HepG2 (cell line): ENCODE data around the gene STIMATE. TPM values are rescaled to one million over a fixed set of nuclear protein-coding genes. Genes with fewer than 3 reads are reported as not detected.

Source experiments
- CREM ChIP-seq, 2 experiments: sonication (generic) in 1 of 2; formaldehyde crosslinking in 1 of 2; IDR thresholded peaks; 2 replicates each; pipeline versions ENCODE4 v1.4.0 to v1.6.1; 2016 to 2020; ENCODE audit warnings: antibody characterized with exemption in 1 of 2, mild to moderate bottlenecking in 1 of 2, missing genetic modification reagents in 1 of 2
- FOXA1 ChIP-seq, 2 experiments: fragments of 450-650 bp in 1 of 2; sonication (generic) in 1 of 2; formaldehyde crosslinking in 1 of 2; IDR thresholded peaks; 2 replicates each; pipeline versions ENCODE4 v1.4.0 to v1.6.1; 2016 to 2020; ENCODE audit warnings: missing genetic modification reagents in 1 of 2
- HNRNPL ChIP-seq: fragments of 200-400 bp; formaldehyde crosslinking; IDR thresholded peaks from 2 replicates; pipeline ENCODE4 v1.6.1; 2017; ENCODE audit warnings: mild to moderate bottlenecking, low read depth, low read length
- MYC ChIP-seq: sonication (generic); formaldehyde crosslinking; IDR thresholded peaks from 2 replicates; pipeline ENCODE4 v1.9.0; 2021; ENCODE audit warnings: missing genetic modification reagents, borderline replicate concordance
- POLR2A ChIP-seq, 2 experiments: IDR thresholded peaks; 2 replicates each; pipeline ENCODE4 v1.6.1; 2011; ENCODE audit warnings: low read depth in 2 of 2, low read length in 2 of 2, mild to moderate bottlenecking in 1 of 2, moderate library complexity in 1 of 2; ENCODE audit not compliant: insufficient read depth in 1 of 2
- ZKSCAN8 ChIP-seq: IDR thresholded peaks from 2 replicates; pipeline ENCODE4 v1.6.1; 2016; ENCODE audit warnings: borderline replicate concordance, missing genetic modification reagents, missing compliant biosample characterization
- ZNF432 ChIP-seq: sonication (generic); formaldehyde crosslinking; IDR thresholded peaks from 2 replicates; pipeline ENCODE4 v1.5.0; 2020; ENCODE audit warnings: missing genetic modification reagents, mild to moderate bottlenecking, borderline replicate concordance
- ZNF563 ChIP-seq: sonication (generic); formaldehyde crosslinking; IDR thresholded peaks from 2 replicates; pipeline ENCODE4 v1.8.0; 2022; ENCODE audit warnings: mild to moderate bottlenecking, moderate library complexity, missing genetic modification reagents
- ZNF674 ChIP-seq: sonication (generic); formaldehyde crosslinking; IDR thresholded peaks from 2 replicates; pipeline ENCODE4 v1.5.0; 2020; ENCODE audit warnings: low read depth, mild to moderate bottlenecking, missing genetic modification reagents
- ZSCAN12 ChIP-seq: sonication (generic); formaldehyde crosslinking; IDR thresholded peaks from 2 replicates; pipeline ENCODE4 v1.9.0; 2021; ENCODE audit warnings: mild to moderate bottlenecking, missing genetic modification reagents
- polyA plus RNA-seq, 8 experiments: library from polyadenylated mRNA; depleted of rRNA in 3 of 8; stranded (reverse) in 7 of 8; unstranded in 1 of 8; fragments of >200 nt; fragmentation: Illumina TruSeq in 4 of 8; extraction: Trizol in 4 of 8; gene quantifications; 2 replicates each; pipeline versions ENCODE4 v1.2.1 to v1.2.3, GENCODE V29; 2011 to 2016; ENCODE audit warnings: low read depth in 4 of 8, missing spikeins in 1 of 8, mixed read lengths in 1 of 8; ENCODE audit not compliant: insufficient read depth in 1 of 8
- total RNA-seq, 5 experiments: library from RNA; depleted of rRNA; stranded (reverse); fragments of >200 nt; fragmentation: Illumina TruSeq; extraction: Trizol; gene quantifications; 2 replicates each; pipeline ENCODE4 v1.2.3, GENCODE V29; 2016; ENCODE audit warnings: low read depth in 1 of 5
- TF ChIP-seq, protein P1 (sequence below): IDR thresholded peaks from 2 replicates; pipeline ENCODE4 v1.4.0; 2020; ENCODE audit warnings: mild to moderate bottlenecking, missing genetic modification reagents
- TF ChIP-seq, protein P2 (sequence below): fragments of 450-650 bp; IDR thresholded peaks from 2 replicates; pipeline ENCODE4 v1.6.1; 2016
- TF ChIP-seq, protein P3 (sequence below): sonication (generic); formaldehyde crosslinking; IDR thresholded peaks from 2 replicates; pipeline ENCODE4 v1.5.1; 2020; ENCODE audit warnings: missing genetic modification reagents, mild to moderate bottlenecking, borderline replicate concordance
- TF ChIP-seq, protein P4 (sequence below): sonication (generic); formaldehyde crosslinking; IDR thresholded peaks from 2 replicates; pipeline ENCODE4 v1.8.1; 2023; ENCODE audit warnings: mild to moderate bottlenecking, moderate library complexity, missing genetic modification reagents
- TF ChIP-seq, protein P5 (sequence below): sonication (generic); formaldehyde crosslinking; IDR thresholded peaks from 2 replicates; pipeline ENCODE4 v1.4.0; 2020; ENCODE audit warnings: missing genetic modification reagents
- TF ChIP-seq, protein P6 (sequence below): IDR thresholded peaks from 2 replicates; pipeline ENCODE4 v1.6.1; 2016; ENCODE audit warnings: missing genetic modification reagents, missing compliant biosample characterization
- TF ChIP-seq, protein P7 (sequence below): IDR thresholded peaks from 2 replicates; pipeline ENCODE4 v1.6.1; 2016; ENCODE audit warnings: mild to moderate bottlenecking

The STIMATE gene
- total and polyA plus RNA-seq, 2 of the 13 experiments (the other 11 are each of a cell fraction or from before 2014, with no cell fraction given) = 5.7 to 11.7 TPM

DNA sequence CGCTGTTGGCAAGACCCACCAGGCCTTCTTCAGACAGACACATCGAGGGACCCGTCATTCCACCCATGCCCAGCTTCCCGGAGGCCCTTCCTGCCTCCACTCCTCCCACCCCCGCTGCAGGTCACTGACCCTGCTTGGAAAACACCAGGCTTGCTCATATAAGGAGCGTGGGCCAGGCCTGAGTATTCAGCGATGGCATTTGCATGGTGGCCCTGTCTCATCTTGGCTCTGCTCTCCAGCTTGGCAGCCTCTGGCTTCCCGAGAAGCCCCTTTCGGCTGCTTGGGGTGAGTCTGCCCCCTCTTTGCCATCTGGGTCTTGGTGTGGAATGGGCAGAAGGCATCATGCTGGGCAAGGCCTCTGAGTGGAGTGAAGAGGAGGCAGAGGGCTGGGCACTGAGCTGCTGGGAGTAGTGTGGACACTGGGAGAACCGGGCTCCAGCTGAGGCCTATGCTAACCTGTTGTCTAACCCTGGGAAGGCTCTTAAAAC is 102.7 kb downstream of the STIMATE start, which contains the start of gene ITIH3 (continued):
- TF ChIP-seq, protein P1, sequence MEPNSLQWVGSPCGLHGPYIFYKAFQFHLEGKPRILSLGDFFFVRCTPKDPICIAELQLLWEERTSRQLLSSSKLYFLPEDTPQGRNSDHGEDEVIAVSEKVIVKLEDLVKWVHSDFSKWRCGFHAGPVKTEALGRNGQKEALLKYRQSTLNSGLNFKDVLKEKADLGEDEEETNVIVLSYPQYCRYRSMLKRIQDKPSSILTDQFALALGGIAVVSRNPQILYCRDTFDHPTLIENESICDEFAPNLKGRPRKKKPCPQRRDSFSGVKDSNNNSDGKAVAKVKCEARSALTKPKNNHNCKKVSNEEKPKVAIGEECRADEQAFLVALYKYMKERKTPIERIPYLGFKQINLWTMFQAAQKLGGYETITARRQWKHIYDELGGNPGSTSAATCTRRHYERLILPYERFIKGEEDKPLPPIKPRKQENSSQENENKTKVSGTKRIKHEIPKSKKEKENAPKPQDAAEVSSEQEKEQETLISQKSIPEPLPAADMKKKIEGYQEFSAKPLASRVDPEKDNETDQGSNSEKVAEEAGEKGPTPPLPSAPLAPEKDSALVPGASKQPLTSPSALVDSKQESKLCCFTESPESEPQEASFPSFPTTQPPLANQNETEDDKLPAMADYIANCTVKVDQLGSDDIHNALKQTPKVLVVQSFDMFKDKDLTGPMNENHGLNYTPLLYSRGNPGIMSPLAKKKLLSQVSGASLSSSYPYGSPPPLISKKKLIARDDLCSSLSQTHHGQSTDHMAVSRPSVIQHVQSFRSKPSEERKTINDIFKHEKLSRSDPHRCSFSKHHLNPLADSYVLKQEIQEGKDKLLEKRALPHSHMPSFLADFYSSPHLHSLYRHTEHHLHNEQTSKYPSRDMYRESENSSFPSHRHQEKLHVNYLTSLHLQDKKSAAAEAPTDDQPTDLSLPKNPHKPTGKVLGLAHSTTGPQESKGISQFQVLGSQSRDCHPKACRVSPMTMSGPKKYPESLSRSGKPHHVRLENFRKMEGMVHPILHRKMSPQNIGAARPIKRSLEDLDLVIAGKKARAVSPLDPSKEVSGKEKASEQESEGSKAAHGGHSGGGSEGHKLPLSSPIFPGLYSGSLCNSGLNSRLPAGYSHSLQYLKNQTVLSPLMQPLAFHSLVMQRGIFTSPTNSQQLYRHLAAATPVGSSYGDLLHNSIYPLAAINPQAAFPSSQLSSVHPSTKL = peak; percentile 63; the same call in 1 of the 2 replicates
- TF ChIP-seq ZSCAN12 (no peak), MYC (CRISPR knock-in tag) (0 out of 2 replicates have a peak, but pooled peaks have one; percentile 12), ZNF674 (no peak), POLR2A (IDR thresholded peaks at IDR 0.05; ENCODE audit: insufficient read depth in 1 of 2, low read depth in 2 of 2, low read length in 2 of 2) (peak in 1 of 2 experiments; percentile 66; a peak in 2 of 4 replicates), ZNF432 (CRISPR knock-in tag) (no peak), ZNF563 (CRISPR knock-in tag) (peak; percentile 12; the same call in 1 of the 2 replicates), FOXA1 (IDR thresholded peaks at IDR 0.05) (no peak), FOXA1 (CRISPR knock-in tag; IDR thresholded peaks at IDR 0.05) (0 out of 2 replicates have a peak, but pooled peaks have one; percentile 21), ZKSCAN8 (0 out of 2 replicates have a peak, but pooled peaks have one; percentile 34), CREM (IDR thresholded peaks at IDR 0.05) (peak; percentile 53; the same call in 1 of the 2 replicates), CREM (CRISPR knock-in tag; IDR thresholded peaks at IDR 0.05) (no peak), HNRNPL (peak; percentile 91)
- TF ChIP-seq, protein P2, sequence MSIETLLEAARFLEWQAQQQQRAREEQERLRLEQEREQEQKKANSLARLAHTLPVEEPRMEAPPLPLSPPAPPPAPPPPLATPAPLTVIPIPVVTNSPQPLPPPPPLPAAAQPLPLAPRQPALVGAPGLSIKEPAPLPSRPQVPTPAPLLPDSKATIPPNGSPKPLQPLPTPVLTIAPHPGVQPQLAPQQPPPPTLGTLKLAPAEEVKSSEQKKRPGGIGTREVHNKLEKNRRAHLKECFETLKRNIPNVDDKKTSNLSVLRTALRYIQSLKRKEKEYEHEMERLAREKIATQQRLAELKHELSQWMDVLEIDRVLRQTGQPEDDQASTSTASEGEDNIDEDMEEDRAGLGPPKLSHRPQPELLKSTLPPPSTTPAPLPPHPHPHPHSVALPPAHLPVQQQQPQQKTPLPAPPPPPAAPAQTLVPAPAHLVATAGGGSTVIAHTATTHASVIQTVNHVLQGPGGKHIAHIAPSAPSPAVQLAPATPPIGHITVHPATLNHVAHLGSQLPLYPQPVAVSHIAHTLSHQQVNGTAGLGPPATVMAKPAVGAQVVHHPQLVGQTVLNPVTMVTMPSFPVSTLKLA = no peak
- TF ChIP-seq, protein P3, sequence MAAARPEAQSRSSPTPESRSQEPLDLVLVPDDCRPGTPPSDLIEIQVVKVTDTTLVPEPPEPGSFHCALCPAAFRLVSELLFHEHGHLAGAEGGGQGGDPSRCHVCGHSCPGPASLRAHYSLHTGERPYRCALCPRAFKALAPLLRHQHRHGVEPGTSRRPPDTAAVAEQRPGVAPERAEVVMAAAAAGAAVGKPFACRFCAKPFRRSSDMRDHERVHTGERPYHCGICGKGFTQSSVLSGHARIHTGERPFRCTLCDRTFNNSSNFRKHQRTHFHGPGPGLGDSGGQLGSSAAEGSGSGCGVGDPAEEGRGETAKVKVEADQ (CRISPR knock-in tag) = peak; percentile 35; the same call in 1 of the 2 replicates
- TF ChIP-seq, protein P4, sequence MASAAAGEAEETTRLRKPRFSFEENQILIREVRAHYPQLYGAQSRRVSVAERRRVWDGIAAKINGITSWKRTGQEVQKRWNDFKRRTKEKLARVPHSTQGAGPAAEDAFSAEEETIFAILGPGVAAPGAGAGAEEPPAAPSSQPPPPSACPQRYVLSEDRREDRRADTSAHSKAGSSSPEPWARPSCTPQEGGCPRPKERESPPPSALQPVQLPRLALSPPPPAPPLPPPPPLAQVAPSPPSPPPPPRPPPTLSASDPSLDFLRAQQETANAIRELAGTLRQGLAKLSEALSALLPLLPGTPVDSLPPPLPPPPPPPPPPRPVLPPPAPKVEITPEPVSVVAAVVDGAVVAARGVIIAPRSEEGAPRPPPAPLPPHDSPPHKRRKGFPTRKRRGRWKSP (CRISPR knock-in tag) = peak; percentile 40; the same call in 1 of the 2 replicates
- TF ChIP-seq, protein P5, sequence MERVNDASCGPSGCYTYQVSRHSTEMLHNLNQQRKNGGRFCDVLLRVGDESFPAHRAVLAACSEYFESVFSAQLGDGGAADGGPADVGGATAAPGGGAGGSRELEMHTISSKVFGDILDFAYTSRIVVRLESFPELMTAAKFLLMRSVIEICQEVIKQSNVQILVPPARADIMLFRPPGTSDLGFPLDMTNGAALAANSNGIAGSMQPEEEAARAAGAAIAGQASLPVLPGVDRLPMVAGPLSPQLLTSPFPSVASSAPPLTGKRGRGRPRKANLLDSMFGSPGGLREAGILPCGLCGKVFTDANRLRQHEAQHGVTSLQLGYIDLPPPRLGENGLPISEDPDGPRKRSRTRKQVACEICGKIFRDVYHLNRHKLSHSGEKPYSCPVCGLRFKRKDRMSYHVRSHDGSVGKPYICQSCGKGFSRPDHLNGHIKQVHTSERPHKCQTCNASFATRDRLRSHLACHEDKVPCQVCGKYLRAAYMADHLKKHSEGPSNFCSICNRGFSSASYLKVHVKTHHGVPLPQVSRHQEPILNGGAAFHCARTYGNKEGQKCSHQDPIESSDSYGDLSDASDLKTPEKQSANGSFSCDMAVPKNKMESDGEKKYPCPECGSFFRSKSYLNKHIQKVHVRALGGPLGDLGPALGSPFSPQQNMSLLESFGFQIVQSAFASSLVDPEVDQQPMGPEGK = peak; percentile 80
- TF ChIP-seq, protein P6, sequence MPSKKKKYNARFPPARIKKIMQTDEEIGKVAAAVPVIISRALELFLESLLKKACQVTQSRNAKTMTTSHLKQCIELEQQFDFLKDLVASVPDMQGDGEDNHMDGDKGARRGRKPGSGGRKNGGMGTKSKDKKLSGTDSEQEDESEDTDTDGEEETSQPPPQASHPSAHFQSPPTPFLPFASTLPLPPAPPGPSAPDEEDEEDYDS (CRISPR knock-in tag) = peak; percentile 99
- TF ChIP-seq, protein P7, sequence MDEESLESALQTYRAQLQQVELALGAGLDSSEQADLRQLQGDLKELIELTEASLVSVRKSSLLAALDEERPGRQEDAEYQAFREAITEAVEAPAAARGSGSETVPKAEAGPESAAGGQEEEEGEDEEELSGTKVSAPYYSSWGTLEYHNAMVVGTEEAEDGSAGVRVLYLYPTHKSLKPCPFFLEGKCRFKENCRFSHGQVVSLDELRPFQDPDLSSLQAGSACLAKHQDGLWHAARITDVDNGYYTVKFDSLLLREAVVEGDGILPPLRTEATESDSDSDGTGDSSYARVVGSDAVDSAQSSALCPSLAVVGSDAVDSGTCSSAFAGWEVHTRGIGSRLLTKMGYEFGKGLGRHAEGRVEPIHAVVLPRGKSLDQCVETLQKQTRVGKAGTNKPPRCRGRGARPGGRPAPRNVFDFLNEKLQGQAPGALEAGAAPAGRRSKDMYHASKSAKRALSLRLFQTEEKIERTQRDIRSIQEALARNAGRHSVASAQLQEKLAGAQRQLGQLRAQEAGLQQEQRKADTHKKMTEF (CRISPR knock-in tag) = 0 out of 2 replicates have a peak, but pooled peaks have one; percentile 42
